ENCODE data around the gene CXCL6. TPM values are rescaled to one million over a fixed set of nuclear protein-coding genes. Genes with fewer than 3 reads are reported as not detected.

The CXCL6 gene
- polyA plus RNA-seq, 3 donors, result not detected

DNA sequence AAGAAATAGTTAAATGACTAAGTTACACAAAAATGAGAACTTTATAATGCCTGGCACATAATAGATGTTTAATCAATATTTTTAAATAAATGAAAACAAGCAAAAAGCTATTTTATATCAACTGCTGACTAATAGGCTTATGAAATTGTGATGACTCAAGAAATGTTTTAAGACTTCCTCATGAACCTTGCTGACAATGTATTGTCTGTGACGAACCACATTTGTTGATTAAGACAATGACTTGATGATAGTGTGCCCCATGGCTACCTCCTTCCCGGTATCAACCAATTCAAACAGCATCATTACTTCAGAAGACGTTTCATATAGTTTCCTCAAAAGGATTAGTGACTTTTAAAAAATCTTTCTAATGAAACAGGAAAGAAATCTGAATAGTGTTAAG, 7.9 kb downstream of the CXCL6 start:
- intact Hi-C loops (cut with micrococcal nuclease), result loop anchor here in 1 of 2 donors (5.0 kb wide), 1 partner anchor 112 kb away; no protein-coding TSS in a partner anchor
- TF ChIP-seq, protein P1, sequence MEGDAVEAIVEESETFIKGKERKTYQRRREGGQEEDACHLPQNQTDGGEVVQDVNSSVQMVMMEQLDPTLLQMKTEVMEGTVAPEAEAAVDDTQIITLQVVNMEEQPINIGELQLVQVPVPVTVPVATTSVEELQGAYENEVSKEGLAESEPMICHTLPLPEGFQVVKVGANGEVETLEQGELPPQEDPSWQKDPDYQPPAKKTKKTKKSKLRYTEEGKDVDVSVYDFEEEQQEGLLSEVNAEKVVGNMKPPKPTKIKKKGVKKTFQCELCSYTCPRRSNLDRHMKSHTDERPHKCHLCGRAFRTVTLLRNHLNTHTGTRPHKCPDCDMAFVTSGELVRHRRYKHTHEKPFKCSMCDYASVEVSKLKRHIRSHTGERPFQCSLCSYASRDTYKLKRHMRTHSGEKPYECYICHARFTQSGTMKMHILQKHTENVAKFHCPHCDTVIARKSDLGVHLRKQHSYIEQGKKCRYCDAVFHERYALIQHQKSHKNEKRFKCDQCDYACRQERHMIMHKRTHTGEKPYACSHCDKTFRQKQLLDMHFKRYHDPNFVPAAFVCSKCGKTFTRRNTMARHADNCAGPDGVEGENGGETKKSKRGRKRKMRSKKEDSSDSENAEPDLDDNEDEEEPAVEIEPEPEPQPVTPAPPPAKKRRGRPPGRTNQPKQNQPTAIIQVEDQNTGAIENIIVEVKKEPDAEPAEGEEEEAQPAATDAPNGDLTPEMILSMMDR (IDR thresholded peaks at IDR 0.05), result no peak

DNA sequence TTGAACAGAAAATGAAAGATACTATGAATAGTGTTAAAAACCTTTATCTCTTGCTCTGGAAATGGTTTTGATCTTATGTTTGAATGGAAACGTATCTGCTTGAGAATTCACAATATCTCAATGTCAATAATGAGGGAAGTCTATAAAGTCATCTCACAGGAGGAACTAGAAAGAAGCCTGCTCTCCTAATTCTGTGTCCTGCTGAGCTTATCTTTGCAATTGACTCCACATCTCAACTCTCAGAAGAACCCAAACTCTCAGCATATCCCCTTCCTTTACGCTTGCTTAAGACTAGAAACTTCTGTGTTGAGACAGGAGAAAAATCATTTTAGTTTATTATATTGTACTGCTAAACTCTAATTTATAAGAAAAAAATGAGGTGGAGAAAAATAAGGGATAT, 8.3 kb downstream of the CXCL6 start:
- Histone ChIP-seq H3K27me3 (ENCODE audit: control insufficient read depth in 2 of 2, insufficient read depth in 2 of 2, low read length in 2 of 2) (no peaks in the 10 kb centered on the region), H3K4me1 (ENCODE audit: control insufficient read depth in 1 of 2, insufficient read depth in 2 of 2, low read length in 2 of 2) (peaks cover 18 to 26% of the 10 kb centered on the region in 2 donors), H2AFZ (ENCODE audit: insufficient read depth, low read depth, low read length, poor library complexity, severe bottlenecking) (no peak overlapping the region), H3K79me2 (ENCODE audit: insufficient read depth, low read length) (no peaks in the 10 kb centered on the region), H4K20me1 (ENCODE audit: insufficient read depth, low read length) (no peaks in the 10 kb centered on the region), H3K36me3 (replicated peaks in 1 of 2; ENCODE audit: control insufficient read depth in 1 of 2, insufficient read depth in 2 of 2, low read length in 2 of 2) (no peaks in the 10 kb centered on the region), H3K9me3 (replicated peaks in 1 of 2; ENCODE audit: control insufficient read depth in 1 of 2, insufficient read depth in 1 of 2, low read length in 2 of 2) (no peaks in the 10 kb centered on the region), H3K9ac (ENCODE audit: insufficient read depth, low read length, poor library complexity, severe bottlenecking) (no peak overlapping the region), H3K4me3 (replicated peaks in 1 of 3; ENCODE audit: low read depth in 2 of 3, low read length in 3 of 3) (peak overlapping the region in 1 of 3 experiments; percentile 37), H3K27ac (ENCODE audit: low read depth in 1 of 2, low read length in 2 of 2) (peak overlapping the region in 1 of 2 donors; percentile 64), H3K4me2 (replicated peaks; ENCODE audit: extremely low read depth, low read length, poor library complexity, severe bottlenecking) (peak overlapping the region; percentile 50)
- Mint-ChIP-seq H3K36me3 (no peaks in the 10 kb centered on the region), H3K4me1 (peaks cover 28% of the 10 kb centered on the region), H3K27ac (peak overlapping the region; percentile 79 to 93 (median 87)), H3K27me3 (ENCODE audit: low read depth in 3 of 3) (no peaks in the 10 kb centered on the region), H3K4me3 (peak overlapping the region; percentile 10 to 66), H3K9me3 (no peaks in the 10 kb centered on the region)
- TF ChIP-seq, protein P1 (IDR thresholded peaks at IDR 0.05), result no peak
- intact Hi-C loops (cut with micrococcal nuclease), result loop anchor here in 1 of 2 donors (5.0 kb wide), 1 partner anchor 113 kb away; no protein-coding TSS in a partner anchor
- WGBS (ENCODE audit: insufficient coverage), result no CpG with 5 or more reads among the region's 2 CpGs
- peak in 1 of 3 donors; percentile 31 for DNase-seq

More for the DNA sequence above, 7.9 kb downstream of the CXCL6 start:
- Histone ChIP-seq H2AFZ (ENCODE audit: insufficient read depth, low read depth, low read length, poor library complexity, severe bottlenecking) (no peak overlapping the region), H4K20me1 (ENCODE audit: insufficient read depth, low read length) (no peaks in the 10 kb centered on the region), H3K4me1 (ENCODE audit: control insufficient read depth in 1 of 2, insufficient read depth in 2 of 2, low read length in 2 of 2) (peaks cover 18 to 26% of the 10 kb centered on the region in 2 donors), H3K27me3 (ENCODE audit: control insufficient read depth in 2 of 2, insufficient read depth in 2 of 2, low read length in 2 of 2) (no peaks in the 10 kb centered on the region), H3K4me2 (replicated peaks; ENCODE audit: extremely low read depth, low read length, poor library complexity, severe bottlenecking) (peak overlapping the region; percentile 50), H3K36me3 (replicated peaks in 1 of 2; ENCODE audit: control insufficient read depth in 1 of 2, insufficient read depth in 2 of 2, low read length in 2 of 2) (no peaks in the 10 kb centered on the region), H3K9ac (ENCODE audit: insufficient read depth, low read length, poor library complexity, severe bottlenecking) (no peak overlapping the region), H3K4me3 (replicated peaks in 1 of 3; ENCODE audit: low read depth in 2 of 3, low read length in 3 of 3) (peak overlapping the region in 1 of 3 experiments; percentile 37), H3K79me2 (ENCODE audit: insufficient read depth, low read length) (no peaks in the 10 kb centered on the region), H3K9me3 (replicated peaks in 1 of 2; ENCODE audit: control insufficient read depth in 1 of 2, insufficient read depth in 1 of 2, low read length in 2 of 2) (no peaks in the 10 kb centered on the region), H3K27ac (ENCODE audit: low read depth in 1 of 2, low read length in 2 of 2) (peak overlapping the region in 1 of 2 donors; percentile 64)
- Mint-ChIP-seq H3K27me3 (ENCODE audit: low read depth in 3 of 3) (no peaks in the 10 kb centered on the region), H3K9me3 (no peaks in the 10 kb centered on the region), H3K36me3 (no peaks in the 10 kb centered on the region), H3K27ac (peak overlapping the region; percentile 79 to 93 (median 87)), H3K4me3 (peak overlapping the region; percentile 10 to 66), H3K4me1 (peaks cover 28% of the 10 kb centered on the region)
- DNase-seq, result peak; percentile 70 to 88 (median 81)
- WGBS (ENCODE audit: insufficient coverage), result no CpG with 5 or more reads among the region's 3 CpGs
